Glomerular visceral epithelial cell (primary cell): ENCODE measurements around the gene ARID1B.
A peak's percentile ranks its signal among the peaks of the same experiment; 100 is the strongest.

Experiments used
- DNase-seq: peaks from one replicate; pipeline ENCODE4 v3.0.0-alpha.2; 2016; ENCODE audit errors: extremely low spot score

The ARID1B gene

DNA sequence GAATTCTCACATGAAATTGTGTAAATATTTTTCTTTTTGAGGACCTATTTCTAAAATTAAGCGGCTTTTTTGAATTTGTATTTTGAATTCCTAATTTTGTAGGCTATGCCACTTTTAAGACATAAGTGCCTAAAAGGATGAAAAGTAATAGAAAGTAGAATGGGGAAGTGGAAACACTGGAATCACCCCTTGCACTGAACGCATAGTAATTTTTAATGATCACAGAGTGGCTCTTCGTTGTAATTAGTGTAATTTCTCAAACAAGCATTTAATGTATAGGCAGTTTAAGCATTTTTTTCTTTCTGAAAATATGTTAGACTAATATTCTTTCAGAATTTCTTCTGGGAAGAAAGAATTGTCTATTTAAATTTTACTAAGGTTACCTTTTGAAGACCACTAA lies 73.2 kb downstream of the ARID1B start:
- no peak for DNase-seq

DNA sequence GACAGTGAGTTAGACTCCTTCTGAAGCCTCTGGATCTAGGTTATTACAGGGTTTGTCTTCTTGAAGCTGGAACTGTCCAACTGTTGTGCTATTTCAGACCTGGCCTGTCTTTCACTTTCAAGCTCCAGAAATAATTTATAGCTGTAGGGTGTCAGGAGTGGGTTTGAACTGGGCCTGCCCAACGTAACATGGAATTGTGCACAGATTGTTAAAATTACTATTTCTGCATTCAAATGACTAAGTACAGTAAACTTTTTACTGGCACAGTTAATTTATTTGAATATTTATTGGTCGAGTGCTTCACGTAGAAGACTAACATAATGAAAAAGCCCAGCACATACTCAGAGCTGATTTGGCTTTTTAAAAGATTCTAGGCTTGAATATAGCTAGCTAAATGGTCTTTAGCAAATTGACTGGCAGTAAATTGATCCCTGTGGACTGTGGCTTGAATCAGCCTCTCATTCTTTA lies 74.3 kb downstream of the ARID1B start:
- DNase-seq = no peak

DNA sequence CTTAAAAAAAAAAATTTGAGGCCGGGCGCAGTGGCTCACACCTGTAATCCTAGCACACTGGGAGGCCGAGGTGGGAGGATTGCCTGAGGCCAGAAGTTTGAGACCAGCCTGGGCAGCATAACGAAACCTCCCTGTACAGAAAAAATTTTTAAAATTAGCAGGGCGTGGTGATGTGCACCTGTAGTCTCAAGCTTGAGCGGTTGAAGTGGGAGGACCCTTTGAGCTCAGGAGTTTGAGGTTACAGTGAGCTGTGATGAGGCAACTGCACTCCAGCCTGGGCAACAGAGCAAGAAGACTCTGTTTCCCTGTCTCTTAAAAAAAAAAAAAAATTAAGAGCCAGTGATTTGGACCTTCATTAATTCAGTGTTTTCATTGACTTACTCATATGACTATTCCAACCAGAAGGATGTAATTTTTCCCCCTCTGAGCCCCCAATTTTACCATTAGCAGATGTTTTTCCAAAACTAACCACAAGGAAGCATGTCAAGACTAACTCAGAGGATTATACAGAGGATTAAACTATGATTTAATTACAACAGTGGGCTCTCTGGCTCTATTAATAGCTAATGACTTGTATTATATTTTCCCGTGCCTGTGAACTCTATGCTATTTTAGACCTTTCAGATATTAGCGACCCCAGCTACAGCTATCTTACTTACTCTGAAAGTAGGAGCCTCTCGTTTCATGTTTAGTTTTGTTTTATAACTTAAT lies 75.1 kb downstream of the ARID1B start:
- no peak for DNase-seq

DNA sequence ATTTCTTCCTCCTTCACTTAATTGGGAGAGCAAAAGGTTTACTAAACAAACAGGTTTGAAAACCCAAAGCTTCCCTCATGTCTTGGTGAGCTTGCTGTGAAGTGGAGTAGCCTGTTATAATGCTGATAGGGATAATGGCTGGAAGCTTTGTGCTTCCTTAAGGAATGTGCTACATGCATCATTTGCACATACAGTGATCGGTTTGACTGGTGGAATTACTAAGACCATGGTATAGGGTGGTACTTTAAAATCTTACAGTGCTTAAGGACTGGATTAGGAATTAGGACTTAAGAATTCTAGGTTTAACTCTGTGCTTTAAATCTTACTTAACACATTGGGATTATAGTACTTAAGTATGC lies 75.7 kb downstream of the ARID1B start:
- no peak for DNase-seq

DNA sequence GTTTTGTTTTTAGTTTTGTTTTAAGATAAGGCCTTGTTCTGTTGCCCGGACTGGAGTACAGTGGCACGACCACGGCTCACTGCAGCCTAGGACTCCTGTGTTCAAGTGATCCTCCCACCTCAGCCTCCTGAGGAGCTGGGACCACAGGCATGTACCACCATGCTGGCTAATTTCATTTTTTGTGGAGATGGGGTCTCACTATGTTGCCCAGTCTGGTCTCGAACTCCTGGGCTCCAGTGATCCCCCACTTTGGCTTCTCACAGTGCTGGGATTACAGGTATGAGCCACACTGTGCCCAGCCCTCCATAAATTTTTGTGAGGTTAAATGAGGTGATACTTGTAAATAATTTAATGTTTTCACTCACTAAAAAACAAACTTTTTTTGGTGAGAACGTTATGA lies 76.6 kb downstream of the ARID1B start:
- DNase-seq = no peak

DNA sequence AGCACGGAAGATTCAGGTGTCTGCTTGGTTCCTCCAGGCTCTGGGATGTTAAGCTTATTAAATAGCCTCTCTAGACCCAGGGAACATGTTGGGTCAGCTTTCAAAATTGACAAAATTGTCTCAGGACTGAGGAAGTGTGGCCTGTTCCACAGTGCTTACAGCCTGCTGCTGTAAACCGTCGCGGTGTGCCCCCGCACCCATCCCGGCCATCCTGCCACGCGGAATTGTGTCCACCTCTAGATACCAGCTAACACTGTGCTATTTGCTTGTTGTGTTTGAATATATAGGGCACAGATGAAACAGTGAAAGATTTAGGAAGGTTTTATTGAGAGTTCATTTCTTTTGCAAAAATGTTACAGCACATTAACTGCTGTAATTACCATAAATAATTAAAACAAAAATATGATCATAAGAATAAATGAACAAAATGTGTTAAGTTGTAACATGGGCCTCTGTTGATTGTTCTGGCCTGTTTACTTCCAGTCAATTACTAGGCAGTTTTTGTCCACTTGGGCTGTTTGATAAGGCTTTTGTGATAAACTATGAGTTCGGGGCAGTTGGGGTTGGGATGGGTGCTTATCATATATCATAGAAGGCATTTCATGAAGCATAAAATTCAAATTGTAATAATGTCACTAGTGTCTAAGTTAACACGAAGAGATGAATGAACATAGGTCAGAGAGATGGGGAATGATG lies 77.4 kb downstream of the ARID1B start:
- no peak for DNase-seq

DNA sequence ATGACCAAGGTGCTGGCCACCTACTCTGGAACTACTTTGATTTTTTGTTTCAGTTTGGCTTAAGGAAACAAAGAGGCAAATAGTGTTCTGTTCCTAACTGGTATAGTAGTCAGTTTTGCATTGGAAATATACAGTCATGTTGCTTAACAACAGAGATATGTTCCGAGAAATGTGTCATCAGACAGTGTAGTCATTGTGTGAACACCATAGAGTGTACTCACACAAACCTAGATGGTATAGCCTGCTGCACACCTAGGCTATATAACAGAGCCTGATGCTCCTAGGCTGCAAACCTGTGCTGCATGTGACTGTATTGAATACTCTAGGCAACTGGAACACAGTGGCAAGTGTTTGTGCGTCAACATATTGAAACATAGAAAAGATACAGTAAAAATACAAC lies 80.4 kb downstream of the ARID1B start:
- DNase-seq = no peak

DNA sequence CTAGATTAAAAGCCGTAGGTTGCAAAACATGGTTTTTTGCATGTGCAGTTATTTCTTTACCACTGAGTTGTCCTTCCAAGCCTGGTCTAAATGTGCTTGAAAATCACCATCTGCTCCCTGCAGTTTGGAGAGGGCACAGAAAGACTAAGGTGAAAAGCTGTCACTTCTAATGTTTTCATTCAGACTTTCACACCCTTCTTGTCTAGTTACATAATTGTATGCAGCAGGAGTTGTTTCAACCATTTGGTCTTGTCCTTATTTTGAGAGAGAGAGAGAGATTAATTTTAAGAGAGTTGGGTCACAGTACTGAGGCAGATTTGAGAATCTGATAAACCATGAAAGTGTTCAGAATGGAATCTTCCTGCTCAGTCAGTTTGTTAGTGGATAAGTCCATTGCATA lies 82.5 kb downstream of the ARID1B start:
- DNase-seq = no peak

DNA sequence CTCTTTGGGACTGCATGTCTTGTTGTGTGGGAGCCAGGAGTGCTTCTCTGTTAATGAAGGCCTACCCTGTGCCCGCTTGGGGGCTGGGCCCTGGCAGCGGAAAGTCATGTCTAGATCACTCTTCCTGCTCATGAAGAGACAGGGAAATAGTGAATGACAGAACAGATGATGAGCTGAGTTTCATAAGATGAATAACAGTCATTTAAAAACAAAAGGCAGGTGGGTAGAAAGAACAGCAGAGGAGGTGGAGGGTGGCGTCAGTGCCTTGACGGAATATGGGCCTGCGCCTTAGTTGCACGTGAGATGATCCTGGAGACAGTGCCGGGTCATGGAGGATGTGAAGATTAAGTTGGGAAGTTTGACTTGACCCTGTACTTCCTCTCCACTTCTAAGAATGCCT lies 85.5 kb downstream of the ARID1B start:
- no peak for DNase-seq

DNA sequence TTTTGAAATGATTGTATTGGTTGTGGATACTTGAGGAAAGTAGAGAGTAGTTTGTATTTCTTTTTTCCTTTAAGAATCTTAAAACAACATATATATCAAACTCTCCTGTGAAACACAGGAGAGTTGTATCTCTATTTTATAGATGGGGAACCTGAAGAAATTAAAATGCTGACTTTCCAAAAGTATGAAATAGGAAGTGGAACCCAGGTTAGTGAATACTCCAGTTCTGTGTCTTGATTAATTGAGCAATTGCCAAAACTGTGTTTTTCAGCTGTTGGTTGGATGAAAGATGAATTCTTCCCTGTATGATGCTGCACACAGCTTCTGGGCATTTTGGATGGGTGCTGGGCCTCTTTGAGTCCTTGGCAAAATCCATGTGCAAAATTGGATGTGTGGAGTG lies 86.3 kb downstream of the ARID1B start:
- no peak for DNase-seq

DNA sequence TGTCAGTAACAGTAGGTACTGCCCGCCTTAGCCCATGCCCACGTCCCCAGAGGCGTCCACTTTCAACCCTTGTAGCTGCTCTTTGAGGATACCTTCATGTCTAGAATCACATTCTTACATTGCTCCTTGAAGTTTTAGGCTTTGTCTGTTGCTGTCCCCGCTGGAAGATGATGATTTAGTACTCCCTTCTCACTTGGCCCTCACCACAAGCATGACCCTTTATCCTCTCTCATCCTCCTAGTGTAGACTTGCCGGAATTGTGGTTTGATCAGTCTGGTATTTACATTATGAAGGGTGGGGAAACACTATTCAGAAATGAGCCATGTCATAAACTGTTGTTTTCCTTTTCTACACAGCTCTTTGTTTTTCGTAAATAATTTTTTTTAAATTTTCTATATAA lies 87.4 kb downstream of the ARID1B start:
- DNase-seq = no peak

DNA sequence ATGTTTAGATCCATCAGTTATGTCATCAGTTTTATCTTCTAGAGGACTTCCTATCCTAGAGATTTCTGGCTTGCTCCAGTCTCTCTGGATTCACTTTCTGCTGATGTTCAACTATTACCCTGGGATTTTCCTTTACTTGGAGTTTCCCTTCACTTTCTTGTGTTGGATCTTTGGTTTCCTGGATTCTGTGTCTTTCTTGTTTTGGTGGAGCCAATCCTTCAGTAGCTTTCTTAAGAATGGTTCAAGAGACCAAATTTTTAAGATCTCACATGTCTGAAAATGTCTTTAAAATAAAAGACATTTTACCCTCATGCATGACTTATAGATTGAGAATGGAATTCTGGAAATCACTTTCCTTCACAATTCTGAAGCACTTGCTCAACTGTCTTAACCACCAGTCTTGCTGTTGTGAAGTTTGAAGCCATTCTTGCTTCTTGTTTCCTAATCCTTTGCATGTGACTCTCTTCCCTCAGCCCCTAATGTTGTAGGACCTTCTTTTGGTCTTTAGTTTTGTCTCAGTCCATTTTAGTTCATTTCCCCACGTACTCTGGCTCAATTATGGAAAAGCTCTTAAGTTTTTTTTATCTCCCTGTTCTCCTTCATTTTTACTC lies 87.9 kb downstream of the ARID1B start:
- DNase-seq = no peak

DNA sequence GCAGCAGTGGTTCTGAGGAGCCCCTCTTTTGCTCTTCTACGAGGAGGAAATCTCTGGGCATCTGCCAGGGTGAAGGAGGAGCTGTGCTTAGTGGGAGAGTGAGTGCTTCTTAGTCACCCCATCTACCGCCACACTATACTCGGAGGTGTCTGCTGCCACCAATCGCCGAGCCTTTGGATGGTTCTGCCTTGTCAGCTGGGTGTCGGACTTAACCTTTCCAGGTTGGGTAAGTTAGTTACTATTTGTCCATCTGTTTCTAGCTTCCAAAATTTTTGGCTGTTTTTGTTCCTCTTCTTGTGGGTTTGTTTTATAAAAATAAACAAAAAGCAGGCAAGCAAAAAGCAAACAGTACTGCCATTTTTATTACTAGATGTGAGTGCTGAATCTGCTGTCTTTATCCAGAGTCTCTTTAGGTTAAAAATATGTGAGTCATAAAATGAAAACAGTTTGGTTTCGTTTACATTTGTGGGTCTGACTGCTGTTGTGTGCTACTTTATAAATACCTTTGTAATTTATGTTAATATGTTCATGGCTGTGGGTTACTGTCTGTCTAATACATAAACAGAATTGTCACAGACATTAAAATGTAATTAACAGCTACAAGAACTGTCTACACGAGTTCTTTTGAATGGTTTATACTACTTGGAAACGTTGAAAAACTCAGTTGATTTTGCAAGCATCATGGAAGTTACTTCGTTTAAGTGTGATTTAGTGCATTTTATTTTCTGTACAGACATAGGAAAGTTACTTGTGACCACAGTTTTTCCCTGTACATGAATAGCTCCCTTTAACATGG lies 89.2 kb downstream of the ARID1B start:
- peak; percentile 73 for DNase-seq

DNA sequence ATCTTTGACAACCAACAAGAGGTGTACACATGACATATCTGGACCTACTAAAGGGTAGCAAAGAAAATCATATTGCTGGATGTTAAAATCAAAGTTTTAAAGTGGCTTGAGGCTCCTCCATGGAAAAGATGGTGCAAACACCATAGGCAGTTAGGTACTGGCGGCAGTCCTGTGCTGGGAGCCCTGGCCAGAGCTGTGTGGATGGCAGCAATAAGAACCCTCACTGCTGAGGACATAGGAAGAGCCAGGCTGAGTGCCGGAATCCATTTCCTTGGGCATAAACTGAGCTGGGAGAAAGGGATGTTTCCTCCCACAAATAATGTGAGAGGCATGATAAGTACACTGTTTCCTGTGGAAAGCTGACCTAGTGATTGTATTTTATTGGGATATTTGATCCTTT lies 89.9 kb downstream of the ARID1B start:
- no peak for DNase-seq

DNA sequence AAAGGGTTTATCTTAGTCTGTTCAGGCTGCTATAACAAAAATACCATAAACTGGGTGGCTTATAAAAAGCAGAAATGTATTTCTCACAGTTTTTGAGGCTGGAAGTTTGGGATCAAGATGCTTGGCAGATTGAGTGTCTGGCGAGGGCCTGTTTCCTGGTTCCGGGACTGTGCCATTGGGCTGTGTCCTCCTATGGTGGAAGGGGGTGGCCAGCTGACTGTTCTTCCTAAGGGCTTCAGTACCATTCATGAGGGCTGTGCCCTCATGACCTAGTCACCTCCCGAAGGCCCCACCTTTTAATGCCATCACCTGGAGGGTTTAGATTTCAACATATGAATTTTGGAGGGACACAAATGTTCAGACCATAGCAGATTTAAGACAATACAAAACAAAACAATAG lies 91.2 kb downstream of the ARID1B start:
- DNase-seq = no peak

DNA sequence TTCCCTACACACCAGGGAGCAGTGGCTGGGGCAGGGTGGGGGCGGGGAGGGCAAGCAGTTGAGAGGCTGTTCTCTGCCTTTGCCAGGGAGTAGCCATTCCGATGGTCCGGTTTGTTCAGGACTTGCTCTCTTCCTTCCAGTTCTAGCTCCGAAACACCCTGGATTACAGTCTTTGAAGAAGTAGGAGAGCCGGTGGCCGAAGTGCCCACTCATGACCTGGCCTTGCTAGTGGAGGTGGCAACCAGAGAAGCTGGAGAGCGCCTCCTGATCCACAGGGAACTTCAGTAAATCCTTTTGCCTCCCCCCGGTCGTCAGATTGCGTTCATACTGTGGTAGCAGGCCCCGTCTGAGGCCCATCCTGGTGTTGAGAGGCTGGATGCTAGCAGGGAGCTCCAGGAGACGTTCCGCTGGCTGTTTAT lies 92.8 kb downstream of the ARID1B start:
- no peak for DNase-seq

DNA sequence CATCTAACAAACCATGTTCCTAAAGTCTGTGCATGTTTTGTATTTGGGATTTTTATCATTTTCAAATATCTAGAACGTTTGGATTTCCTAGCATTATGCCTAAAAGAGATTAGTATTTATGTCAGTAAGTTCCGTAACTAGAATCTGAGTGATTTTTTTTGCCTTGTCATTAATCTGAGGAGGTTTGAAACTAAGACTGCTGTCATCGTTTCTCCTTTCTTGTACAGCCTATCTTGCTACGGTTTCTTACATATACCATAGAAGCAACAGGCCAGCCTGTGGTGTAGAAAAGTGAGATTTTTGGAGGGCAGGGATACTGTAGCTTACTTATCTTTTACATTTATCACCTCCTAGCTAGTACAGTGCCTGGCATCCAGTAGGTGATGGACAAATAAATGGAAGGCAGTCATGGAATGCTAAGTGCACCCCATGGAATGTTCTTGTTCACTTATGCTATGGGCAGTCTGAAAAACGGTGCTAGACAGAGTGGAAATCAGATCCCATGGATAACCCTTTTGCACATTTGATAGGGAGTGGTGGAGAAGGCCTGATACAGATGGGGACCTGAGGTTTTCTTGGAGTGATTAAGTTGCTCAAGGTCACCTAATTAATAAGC lies 93.9 kb downstream of the ARID1B start:
- DNase-seq = no peak

DNA sequence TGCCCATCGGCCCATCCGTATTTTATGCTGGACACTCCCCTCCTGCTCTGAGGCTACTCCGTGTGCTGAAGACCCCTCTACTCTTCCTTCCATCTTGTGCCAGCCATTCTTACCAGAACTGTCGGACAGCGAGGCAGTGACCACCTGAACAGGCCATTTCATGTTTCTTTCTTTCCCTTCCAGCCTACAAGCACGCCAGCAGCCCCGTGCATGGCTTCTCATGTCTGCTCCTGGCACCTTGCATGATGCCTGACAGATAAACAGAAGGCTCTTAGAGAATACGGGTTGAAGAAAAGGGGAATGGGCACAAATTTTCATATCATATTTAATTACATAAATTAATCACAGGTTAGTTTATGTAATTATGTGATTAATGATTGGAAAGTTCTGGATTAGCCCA lies 95.7 kb downstream of the ARID1B start:
- no peak for DNase-seq

DNA sequence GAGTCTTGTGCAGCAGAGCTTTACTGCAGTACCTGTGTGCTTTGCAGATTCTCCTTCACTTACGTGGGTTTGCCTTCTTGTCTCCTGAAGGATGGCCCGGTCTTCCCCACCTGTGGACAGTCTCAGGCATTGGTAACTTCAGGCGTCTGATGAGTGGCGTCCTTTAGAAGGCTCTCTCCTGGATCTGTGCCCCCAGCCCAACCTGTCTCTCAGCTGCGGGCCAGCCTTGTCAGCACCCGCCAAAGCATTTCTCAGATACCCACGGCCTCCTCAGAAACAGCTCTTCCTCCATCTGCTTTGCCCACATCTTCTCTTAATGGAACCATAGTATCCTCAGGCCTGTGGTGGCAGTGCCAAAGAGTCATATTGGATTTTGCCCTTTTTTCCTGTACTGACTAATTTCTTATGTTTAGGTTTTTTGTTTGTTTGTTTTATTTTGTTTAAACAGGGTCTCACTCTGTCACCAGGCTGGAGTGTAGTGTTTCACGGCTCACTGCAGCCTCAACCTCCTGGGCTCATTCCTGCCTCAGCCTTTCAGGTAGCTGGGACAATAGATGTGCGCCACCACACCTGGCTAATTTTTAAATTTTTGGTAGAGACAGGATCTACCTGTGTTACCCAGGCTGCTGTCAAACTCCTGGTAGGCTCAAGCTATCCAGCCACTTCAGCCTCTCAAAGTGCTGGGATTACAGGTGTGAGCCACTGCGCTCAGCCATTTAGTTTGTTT lies 96.6 kb downstream of the ARID1B start:
- no peak for DNase-seq

DNA sequence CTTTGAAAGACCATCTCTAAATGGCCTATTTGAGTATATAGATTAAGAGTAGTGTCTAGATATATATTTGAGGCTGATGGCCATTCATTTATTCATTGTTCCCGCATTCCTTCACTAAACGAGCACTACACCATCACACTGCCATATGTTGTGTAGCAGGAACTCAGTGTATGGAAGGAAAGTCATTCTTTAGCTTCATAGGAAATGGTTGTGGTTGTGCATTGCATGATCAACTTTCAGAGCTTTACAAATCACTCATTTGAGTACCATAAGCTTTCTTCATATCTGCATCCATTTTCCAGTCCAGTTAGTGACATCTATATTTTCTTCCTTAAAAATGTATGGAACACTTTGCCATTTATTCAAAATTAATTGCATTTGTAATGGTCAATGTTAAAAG lies 97.9 kb downstream of the ARID1B start:
- no peak for DNase-seq

DNA sequence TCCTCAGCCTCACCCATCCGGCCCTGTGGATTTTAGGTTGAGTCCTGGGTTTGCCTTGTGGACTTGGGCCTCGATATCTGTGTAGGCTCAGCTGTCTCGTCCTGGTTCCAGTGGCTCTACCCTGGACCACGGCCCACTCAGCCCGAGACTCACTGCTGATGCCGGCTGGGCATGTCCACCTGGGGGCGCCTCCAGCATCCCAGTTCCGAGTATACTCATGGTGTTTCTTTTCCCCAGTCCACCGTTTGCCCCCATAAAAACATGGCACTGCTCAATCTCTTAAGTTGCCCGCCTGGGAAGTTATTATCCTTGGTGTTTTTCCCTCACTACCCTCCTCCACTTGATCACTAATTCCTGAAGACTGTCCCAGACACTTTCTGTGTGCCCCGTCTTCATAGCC lies 99.1 kb downstream of the ARID1B start:
- no peak for DNase-seq
